ENCODE data around the gene TDO2. TPM values are rescaled to one million over a fixed set of nuclear protein-coding genes. Genes with fewer than 3 reads are reported as not detected.
"Not testable (repeated sequence)": the region's sequence is repeated elsewhere in the genome, so short reads cannot be mapped to it uniquely, and the experiment has no call there.

TDO2 gene
- total RNA-seq, 2 experiments from 2014 or later: not detected

DNA sequence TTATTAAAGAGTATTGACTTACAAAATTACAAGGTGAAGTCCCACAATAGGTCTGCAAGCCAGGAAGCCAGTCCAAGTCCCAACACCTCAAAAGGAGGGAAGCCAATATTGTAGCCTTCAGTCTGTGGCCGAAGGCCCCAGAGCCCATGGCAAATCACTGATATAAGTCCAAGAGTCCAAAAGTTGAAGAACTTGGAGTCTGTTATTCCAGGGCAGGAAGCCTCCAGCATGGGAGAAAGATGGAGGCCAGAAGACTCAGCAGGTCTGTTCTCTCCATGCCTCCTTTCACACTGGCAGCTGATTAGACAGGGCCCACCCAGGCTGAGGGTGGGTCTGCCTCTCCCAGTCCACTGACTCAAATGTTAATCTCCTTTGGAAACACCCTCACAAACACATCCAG lies 18.1 kb downstream of the TDO2 start:
- H3K27me3 Mint-ChIP-seq: peaks cover 3% of the 10 kb centered on the region
- no peaks in the 10 kb centered on the region for H3K36me3 Mint-ChIP-seq (ENCODE audit: low read depth)
- DNase-seq: no peak
- H3K4me1 Mint-ChIP-seq: no peaks in the 10 kb centered on the region
- H3K4me3 Mint-ChIP-seq: no peak overlapping the region
- H3K27ac Mint-ChIP-seq: no peak overlapping the region
- CTCF ChIA-PET: no interaction called here
- no peaks in the 10 kb centered on the region for H3K9me3 Mint-ChIP-seq
- POLR2A ChIA-PET: no interaction called here

DNA sequence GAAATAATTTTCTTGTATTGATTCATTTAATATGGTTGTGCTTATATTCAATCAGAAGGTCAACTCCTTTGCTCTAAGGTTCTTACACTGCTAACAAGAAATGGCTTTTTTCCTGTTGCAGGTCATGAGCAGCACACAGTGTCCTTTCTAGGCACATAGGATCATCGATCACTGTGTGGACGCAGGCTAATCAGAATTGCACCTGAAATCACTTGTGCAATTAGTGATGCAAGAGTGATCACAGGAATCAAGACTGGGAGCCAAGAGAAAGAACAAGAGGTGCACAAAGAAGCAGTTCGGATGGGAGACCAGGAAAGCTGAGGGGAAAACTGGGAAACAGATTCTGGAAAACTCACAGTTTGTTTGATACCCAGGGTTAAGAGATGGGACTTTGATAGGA lies 21.1 kb downstream of the TDO2 start:
- H3K27me3 Mint-ChIP-seq: no peaks in the 10 kb centered on the region
- H3K36me3 Mint-ChIP-seq (ENCODE audit: low read depth): no peaks in the 10 kb centered on the region
- ChIA-PET POLR2A (no interaction called here), CTCF (no interaction called here)
- H3K4me1 Mint-ChIP-seq: no peaks in the 10 kb centered on the region
- no peaks in the 10 kb centered on the region for H3K9me3 Mint-ChIP-seq
- H3K27ac Mint-ChIP-seq: no peak overlapping the region
- H3K4me3 Mint-ChIP-seq: no peak overlapping the region
- DNase-seq: no peak

DNA sequence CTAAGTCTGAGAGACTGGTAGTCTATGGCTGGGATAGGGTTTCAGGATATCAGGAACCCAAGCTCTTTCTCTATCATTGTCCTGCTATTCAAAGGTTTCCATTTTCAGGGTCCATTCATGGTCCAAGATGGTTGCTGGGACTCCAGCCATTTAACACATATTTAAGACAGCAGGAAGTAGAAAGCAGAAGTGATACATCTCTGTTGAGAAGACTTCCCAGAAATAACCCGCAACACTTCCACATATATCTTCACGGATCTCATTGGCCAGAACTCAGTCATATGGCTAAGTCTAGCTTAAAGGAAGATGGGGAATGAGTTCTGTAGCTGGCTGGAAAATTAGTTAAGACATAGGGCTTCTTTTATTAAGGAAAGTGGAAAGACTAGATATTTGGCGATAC lies 26.3 kb downstream of the TDO2 start:
- no peak overlapping the region for H3K27ac Mint-ChIP-seq
- H3K36me3 Mint-ChIP-seq (ENCODE audit: low read depth): peaks cover 4% of the 10 kb centered on the region
- peaks cover 5% of the 10 kb centered on the region for H3K9me3 Mint-ChIP-seq
- DNase-seq: no peak
- no peaks in the 10 kb centered on the region for H3K4me1 Mint-ChIP-seq
- H3K4me3 Mint-ChIP-seq: no peak overlapping the region
- ChIA-PET CTCF (no interaction called here), POLR2A (no interaction called here)
- no peaks in the 10 kb centered on the region for H3K27me3 Mint-ChIP-seq

DNA sequence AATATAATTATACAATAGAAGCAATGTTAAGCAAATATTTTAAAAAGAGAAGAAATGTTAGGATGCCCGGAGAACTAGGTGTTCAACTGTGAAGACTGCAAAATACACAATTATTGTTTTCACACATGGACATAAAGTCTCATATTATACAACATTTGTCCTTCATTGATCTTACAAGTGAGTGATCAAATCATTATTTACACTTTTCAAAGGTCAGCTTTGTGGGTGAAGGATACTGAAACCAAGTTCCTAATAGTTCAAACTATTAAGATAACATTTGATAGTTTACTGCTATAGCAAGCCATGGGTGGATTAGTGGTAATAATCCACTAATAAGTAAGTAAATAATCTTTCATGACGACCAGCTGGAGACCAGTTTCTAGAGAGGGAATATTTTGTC lies 26.8 kb downstream of the TDO2 start:
- Mint-ChIP-seq H3K4me3 (no peak overlapping the region), H3K36me3 (ENCODE audit: low read depth) (peaks cover 4% of the 10 kb centered on the region), H3K4me1 (no peaks in the 10 kb centered on the region), H3K9me3 (peaks cover 5% of the 10 kb centered on the region), H3K27me3 (no peaks in the 10 kb centered on the region), H3K27ac (no peak overlapping the region)
- ChIA-PET POLR2A (no interaction called here), CTCF (no interaction called here)
- DNase-seq: no peak

DNA sequence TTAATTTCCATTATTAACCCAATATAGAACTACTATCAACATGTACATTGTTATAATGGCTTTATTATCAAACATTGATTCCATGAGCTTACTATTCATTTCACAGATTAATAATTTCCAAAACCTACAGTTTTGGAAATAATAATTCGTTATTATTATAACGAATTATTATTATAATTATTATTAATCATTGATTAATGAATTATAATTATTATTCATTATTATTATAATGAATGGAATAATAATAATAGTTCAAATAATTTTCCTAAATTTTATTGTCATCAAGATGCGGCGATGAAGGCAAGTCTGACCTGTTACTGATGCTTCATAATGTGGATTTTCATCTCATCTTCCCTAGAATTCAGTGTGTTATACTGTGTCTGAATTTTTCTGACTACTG lies 28.1 kb downstream of the TDO2 start:
- CTCF ChIA-PET: no interaction called here
- H3K27ac Mint-ChIP-seq: no peak overlapping the region

DNA sequence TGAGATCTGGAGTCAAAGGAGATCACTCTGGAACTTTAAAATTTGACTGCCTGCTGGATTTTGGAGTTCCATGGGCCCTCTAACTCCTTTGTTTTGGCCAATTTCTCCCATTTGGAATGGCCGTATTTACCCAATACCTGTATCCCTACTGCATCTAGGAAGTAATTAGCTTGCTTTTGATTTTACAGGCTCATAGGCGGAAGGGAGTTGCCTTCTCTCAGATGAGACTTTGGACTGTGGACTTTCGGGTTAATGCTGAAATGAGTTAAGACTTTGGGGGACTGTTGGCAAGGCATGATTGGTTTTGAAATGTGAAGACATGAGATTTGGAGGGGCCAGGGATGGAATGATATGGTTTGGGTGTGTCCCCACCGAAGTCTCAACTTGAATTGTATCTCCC lies 31.1 kb downstream of the TDO2 start:
- POLR2A ChIA-PET; H3K4me3 Mint-ChIP-seq; H3K4me1 Mint-ChIP-seq; DNase-seq; H3K9me3 Mint-ChIP-seq; H3K27me3 Mint-ChIP-seq; H3K27ac Mint-ChIP-seq; H3K36me3 Mint-ChIP-seq (ENCODE audit: low read depth); CTCF ChIA-PET: not testable (repeated sequence)

More for the DNA sequence above, 28.1 kb downstream of the TDO2 start:
- H3K9me3 Mint-ChIP-seq: peaks cover 5% of the 10 kb centered on the region
- H3K36me3 Mint-ChIP-seq (ENCODE audit: low read depth): peaks cover 4% of the 10 kb centered on the region
- no peak for DNase-seq
- no peaks in the 10 kb centered on the region for H3K27me3 Mint-ChIP-seq
- H3K4me1 Mint-ChIP-seq: no peaks in the 10 kb centered on the region
- no peak overlapping the region for H3K4me3 Mint-ChIP-seq
- POLR2A ChIA-PET: no interaction called here

DNA sequence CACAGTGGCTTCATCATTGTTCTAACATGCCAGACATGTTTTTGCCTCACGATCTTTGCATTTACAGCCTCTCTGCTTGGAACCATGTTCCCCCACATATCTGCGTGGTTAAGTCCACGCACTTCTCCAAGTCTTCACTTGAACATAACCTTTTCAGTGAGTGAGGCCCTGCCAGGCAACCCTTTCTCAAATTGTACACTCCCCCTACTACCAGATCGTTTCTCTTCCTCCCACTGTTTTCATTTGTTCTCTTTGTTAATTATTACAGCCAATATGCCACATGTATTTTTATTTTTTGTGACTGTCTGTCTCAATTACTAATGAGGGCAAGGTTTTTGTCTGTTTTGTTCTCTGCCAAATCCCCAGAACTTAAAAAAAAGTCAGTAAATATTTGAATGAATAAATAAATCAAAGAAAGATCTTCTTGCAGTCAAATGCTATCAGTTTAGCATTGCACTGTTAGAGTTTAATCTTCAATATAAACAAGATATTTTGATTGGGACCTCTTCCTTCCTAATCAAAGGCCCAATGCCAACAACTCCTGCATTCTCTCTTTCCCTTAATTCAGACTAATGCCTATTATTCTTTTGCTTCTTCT lies 32.0 kb downstream of the TDO2 start:
- no peak for DNase-seq
- ChIA-PET CTCF (no interaction called here), POLR2A (no interaction called here)
- peaks cover 4% of the 10 kb centered on the region for H3K36me3 Mint-ChIP-seq (ENCODE audit: low read depth)
- H3K9me3 Mint-ChIP-seq: peaks cover 5% of the 10 kb centered on the region
- H3K27me3 Mint-ChIP-seq: no peaks in the 10 kb centered on the region
- no peak overlapping the region for H3K4me3 Mint-ChIP-seq
- no peaks in the 10 kb centered on the region for H3K4me1 Mint-ChIP-seq
- no peak overlapping the region for H3K27ac Mint-ChIP-seq

DNA sequence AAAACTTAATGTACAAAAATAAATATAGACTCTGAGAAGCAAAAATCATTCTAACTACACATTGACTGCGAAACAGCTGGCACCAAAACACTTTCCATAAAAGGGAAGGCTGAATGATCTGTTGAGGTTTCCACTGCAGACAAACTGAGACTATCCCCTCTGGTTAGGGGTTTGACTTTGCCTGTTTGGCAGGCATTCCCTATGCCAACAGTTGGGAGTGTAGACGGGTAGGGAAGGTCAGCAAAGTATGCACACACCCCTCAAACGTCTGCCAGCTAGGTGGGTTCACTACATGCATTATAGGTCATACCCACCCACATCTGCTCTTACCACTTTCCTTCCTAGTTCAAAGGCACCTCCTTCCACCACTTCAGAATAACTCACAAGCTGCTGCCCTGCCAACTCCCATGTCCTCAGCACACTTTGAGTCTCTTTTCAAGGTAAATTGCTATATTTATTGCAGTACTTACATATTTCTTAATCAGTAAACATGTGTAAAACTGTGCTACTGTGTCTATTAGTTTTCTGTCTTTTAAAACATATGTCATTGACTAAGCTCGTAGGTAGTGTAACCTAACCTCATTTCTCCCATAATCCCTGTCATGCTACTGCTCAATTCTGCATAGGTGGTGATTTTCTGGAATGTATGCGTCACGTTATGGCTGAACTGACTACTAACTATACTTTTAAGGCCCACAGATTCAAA lies 37.7 kb downstream of the TDO2 start:
- no peak for DNase-seq
- H3K9me3 Mint-ChIP-seq: no peaks in the 10 kb centered on the region
- CTCF ChIA-PET: interaction anchor here (0.7 kb wide), 1 partner anchor 12 kb away, joined by 3 read pairs; the partner anchor contains the start of gene CTSO
- H3K4me1 Mint-ChIP-seq: no peaks in the 10 kb centered on the region
- H3K36me3 Mint-ChIP-seq (ENCODE audit: low read depth): no peaks in the 10 kb centered on the region
- no peaks in the 10 kb centered on the region for H3K27me3 Mint-ChIP-seq
- POLR2A ChIA-PET: no interaction called here
- no peak overlapping the region for H3K4me3 Mint-ChIP-seq
- H3K27ac Mint-ChIP-seq: no peak overlapping the region

DNA sequence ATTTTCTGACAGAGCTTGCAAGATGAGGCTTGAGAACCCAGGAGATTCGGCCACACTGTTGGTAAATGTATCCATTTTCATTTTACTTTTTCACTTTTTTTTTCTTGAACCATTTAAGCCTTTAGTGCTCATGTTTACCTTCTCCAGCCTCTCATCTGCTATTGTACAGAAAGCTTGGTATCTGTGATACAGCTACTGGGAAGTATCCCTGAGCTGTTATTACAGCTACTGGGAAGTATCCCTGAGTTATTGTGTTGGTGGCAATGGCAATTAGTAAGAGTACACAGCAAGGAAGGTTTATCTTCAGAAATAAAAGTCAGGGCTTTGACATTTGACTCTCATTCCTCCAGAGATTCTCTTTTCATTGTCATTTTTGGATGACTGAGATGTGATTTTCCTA lies 38.3 kb downstream of the TDO2 start:
- H3K27ac Mint-ChIP-seq: no peak overlapping the region
- ChIA-PET POLR2A (no interaction called here), CTCF (interaction anchor here (0.7 kb wide), 1 partner anchor 12 kb away, joined by 3 read pairs; the partner anchor contains the start of gene CTSO)
- DNase-seq: no peak
- no peak overlapping the region for H3K4me3 Mint-ChIP-seq
- H3K36me3 Mint-ChIP-seq (ENCODE audit: low read depth): no peaks in the 10 kb centered on the region
- H3K27me3 Mint-ChIP-seq: no peaks in the 10 kb centered on the region
- no peaks in the 10 kb centered on the region for H3K4me1 Mint-ChIP-seq
- H3K9me3 Mint-ChIP-seq: no peaks in the 10 kb centered on the region

DNA sequence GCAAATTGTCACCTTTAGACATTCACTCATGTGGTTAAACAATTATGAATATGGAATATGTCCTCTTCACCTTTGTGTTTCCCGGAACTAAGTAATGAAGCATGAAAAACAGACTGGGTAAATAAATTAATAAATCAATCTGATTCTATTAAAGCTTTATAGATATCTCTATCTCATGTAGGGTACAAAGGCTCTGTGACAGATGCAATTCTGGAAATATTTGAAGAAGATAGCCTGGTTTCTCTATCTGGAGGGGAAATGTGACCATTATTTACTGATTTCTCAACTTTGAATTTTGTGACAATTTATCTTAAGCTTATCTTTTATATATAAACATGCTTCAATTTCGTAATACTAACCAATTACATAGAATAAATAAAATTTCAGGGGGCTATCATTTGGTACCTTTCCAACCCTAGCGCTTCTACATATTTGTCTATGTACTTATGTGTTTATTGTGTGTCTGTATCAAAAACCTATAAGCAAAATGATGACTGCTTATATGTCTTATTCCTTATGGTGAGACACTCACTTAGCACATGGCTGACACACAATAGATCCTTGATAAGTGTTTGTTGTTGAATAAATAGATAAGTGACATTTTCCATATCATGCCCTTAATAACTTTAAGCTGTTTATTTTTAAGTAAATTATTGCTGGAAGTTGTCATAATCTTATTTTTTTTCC lies 40.3 kb downstream of the TDO2 start:
- DNase-seq: no peak
- POLR2A ChIA-PET: interaction anchor here (0.8 kb wide), 2 partner anchors 10 kb away, joined by 3 read pairs; partner anchors contain the start of gene CTSO
- H3K36me3 Mint-ChIP-seq (ENCODE audit: low read depth): no peaks in the 10 kb centered on the region
- no peaks in the 10 kb centered on the region for H3K9me3 Mint-ChIP-seq
- H3K4me3 Mint-ChIP-seq: no peak overlapping the region
- no peaks in the 10 kb centered on the region for H3K4me1 Mint-ChIP-seq
- H3K27ac Mint-ChIP-seq: no peak overlapping the region
- CTCF ChIA-PET: interaction anchor here (2.3 kb wide), 1 partner anchor 9 kb away, joined by 17 read pairs; the partner anchor contains the start of gene CTSO
- H3K27me3 Mint-ChIP-seq: no peaks in the 10 kb centered on the region

DNA sequence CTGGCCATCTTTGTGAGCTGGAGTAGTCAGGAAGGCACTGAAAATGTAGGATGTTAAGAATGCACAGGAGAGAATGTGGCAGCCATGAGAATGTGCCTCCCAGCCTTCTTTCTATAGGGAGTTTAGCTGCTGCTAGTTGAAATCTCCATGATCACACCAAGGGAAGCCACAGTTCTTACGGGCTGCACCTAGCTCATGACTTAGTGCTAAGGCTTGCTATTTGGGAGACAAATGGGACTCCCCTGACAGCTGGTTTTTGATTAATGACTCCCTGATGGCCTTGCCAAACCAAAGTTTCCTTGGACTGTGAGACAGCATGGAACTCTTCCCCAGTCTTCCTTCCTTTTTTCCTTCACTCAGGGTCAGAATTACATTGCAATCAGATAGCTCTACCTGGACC lies 41.0 kb downstream of the TDO2 start:
- CTCF ChIA-PET: interaction anchor here (2.3 kb wide), 1 partner anchor 9 kb away, joined by 17 read pairs; the partner anchor contains the start of gene CTSO

DNA sequence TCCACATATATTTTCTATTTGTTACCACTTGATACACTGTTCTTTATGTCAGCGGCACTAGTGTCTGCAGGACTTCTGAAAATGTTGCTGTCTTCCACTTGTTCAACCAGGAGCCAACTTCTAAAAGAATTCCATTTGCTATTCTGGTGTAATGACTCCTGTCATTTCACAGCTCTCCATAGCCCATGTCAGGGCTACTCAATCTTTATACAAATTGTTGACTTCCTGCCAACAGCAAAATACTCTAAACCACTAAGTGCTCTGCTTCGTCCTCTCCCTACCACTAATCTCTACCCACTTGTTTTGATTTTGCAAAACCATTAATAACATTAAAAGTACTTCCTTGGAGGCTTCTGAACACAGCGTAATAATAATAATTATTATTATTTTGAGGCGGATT lies 43.0 kb downstream of the TDO2 start:
- H3K36me3 Mint-ChIP-seq (ENCODE audit: low read depth): no peaks in the 10 kb centered on the region

More for the DNA sequence above, 41.0 kb downstream of the TDO2 start:
- no peak for DNase-seq
- Mint-ChIP-seq H3K36me3 (ENCODE audit: low read depth) (no peaks in the 10 kb centered on the region), H3K4me1 (no peaks in the 10 kb centered on the region), H3K4me3 (no peak overlapping the region), H3K27me3 (no peaks in the 10 kb centered on the region), H3K9me3 (no peaks in the 10 kb centered on the region), H3K27ac (no peak overlapping the region)
- POLR2A ChIA-PET: interaction anchor here (0.8 kb wide), 1 partner anchor 9 kb away, joined by 3 read pairs; the partner anchor contains the start of gene CTSO

DNA sequence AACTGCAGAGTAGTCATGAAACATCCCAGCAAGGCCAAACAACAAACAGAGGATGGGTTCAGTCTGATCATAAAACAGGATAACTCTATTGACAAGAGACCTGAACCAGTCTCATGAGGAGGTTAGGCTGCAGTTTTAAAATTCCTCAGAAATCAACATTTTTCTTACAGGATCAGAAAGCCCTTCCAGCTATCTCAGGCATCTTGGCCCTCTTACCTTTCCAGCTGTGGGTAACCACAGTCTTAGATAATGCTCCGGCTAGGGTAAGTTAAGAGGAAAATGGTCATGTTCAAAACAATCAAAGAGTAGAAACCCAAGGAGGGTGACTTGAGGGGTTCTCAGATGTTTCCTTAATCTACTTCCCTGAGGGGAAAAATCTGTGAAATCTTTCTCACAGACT lies 45.0 kb downstream of the TDO2 start:
- DNase-seq: no peak
- no peak overlapping the region for H3K4me3 Mint-ChIP-seq
- H3K27me3 Mint-ChIP-seq: no peaks in the 10 kb centered on the region
- POLR2A ChIA-PET: no interaction called here
- H3K4me1 Mint-ChIP-seq: peaks cover 8% of the 10 kb centered on the region
- H3K9me3 Mint-ChIP-seq: no peaks in the 10 kb centered on the region
- CTCF ChIA-PET: no interaction called here
- no peak overlapping the region for H3K27ac Mint-ChIP-seq
- no peaks in the 10 kb centered on the region for H3K36me3 Mint-ChIP-seq (ENCODE audit: low read depth)

More for the DNA sequence above, 43.0 kb downstream of the TDO2 start:
- ChIA-PET CTCF (no interaction called here), POLR2A (no interaction called here)
- no peak overlapping the region for H3K27ac Mint-ChIP-seq
- H3K4me3 Mint-ChIP-seq: no peak overlapping the region
- no peaks in the 10 kb centered on the region for H3K9me3 Mint-ChIP-seq
- DNase-seq: no peak
- H3K27me3 Mint-ChIP-seq: no peaks in the 10 kb centered on the region
- H3K4me1 Mint-ChIP-seq: no peaks in the 10 kb centered on the region
